HUES48 (cell line): Measurements from ENCODE around the gene SEMA3B.
"Not testable (repeated sequence)": the region's sequence is repeated elsewhere in the genome, so short reads cannot be mapped to it uniquely, and the experiment has no call there.

Experiments
- H3K27ac ChIP-seq: one replicate; pipeline ENCODE4 v1.7.0; 2013; ENCODE audit warnings: low read depth, low read length, inconsistent platforms
- H3K27me3 ChIP-seq: 2 replicates; pipeline ENCODE4 v1.6.1; 2013; ENCODE audit warnings: mild to moderate bottlenecking, low read length; ENCODE audit not compliant: control insufficient read depth, insufficient read depth
- H3K36me3 ChIP-seq: 2 replicates; pipeline ENCODE4 v1.6.1; 2013; ENCODE audit warnings: low read length; ENCODE audit not compliant: control insufficient read depth, insufficient read depth
- H3K4me1 ChIP-seq: 2 replicates; pipeline ENCODE4 v1.6.1; 2013; ENCODE audit warnings: mild to moderate bottlenecking, low read length; ENCODE audit not compliant: control insufficient read depth, insufficient read depth
- H3K4me3 ChIP-seq: 2 replicates; pipeline ENCODE4 v1.5.1; 2013; ENCODE audit warnings: mild to moderate bottlenecking, low read depth, low read length
- H3K9ac ChIP-seq: 2 replicates; pipeline ENCODE4 v1.6.1; 2013; ENCODE audit warnings: mild to moderate bottlenecking, low read depth, low read length, moderate library complexity
- H3K9me3 ChIP-seq: 2 replicates; pipeline ENCODE4 v1.6.1; 2013; ENCODE audit warnings: low read length; ENCODE audit not compliant: control insufficient read depth, insufficient read depth

The SEMA3B gene

GRCh38 chr3:50273689-50274065 is 4.7 kb downstream of the SEMA3B start:
- H3K27ac ChIP-seq, result no peak overlapping the region
- H3K27me3 ChIP-seq, result peaks cover 47% of the 10 kb centered on the region
- H3K9ac ChIP-seq, result no peak overlapping the region
- no peak overlapping the region for H3K4me3 ChIP-seq
- no peaks in the 10 kb centered on the region for H3K36me3 ChIP-seq
- H3K4me1 ChIP-seq, result peaks cover 13% of the 10 kb centered on the region; the same call in 1 of the 2 replicates
- H3K9me3 ChIP-seq, result no peaks in the 10 kb centered on the region

- no peak overlapping the region for H3K27ac ChIP-seq
- H3K9me3 ChIP-seq, result no peaks in the 10 kb centered on the region
- no peak overlapping the region for H3K9ac ChIP-seq
- H3K4me1 ChIP-seq, result peaks cover 5% of the 10 kb centered on the region; the same call in 1 of the 2 replicates
- H3K4me3 ChIP-seq, result peak overlapping the region; percentile 62; the same call in 1 of the 2 replicates
- peaks cover 47% of the 10 kb centered on the region for H3K27me3 ChIP-seq
- H3K36me3 ChIP-seq, result no peaks in the 10 kb centered on the region
These were observed 5.6 kb downstream of the SEMA3B start for GRCh38 chr3:50274371-50275104.

GRCh38 chr3:50275141-50275995 is 6.4 kb downstream of the SEMA3B start:
- no peak overlapping the region for H3K27ac ChIP-seq
- peak overlapping the region; percentile 62 for H3K4me3 ChIP-seq
- no peak overlapping the region for H3K9ac ChIP-seq
- H3K9me3 ChIP-seq, result no peaks in the 10 kb centered on the region
- no peaks in the 10 kb centered on the region for H3K36me3 ChIP-seq
- peaks cover 47% of the 10 kb centered on the region for H3K27me3 ChIP-seq
- peaks cover 4% of the 10 kb centered on the region; the same call in 1 of the 2 replicates for H3K4me1 ChIP-seq

GRCh38 chr3:50275996-50276761 is 7.2 kb downstream of the SEMA3B start:
- H3K4me1 ChIP-seq, result peaks cover 4% of the 10 kb centered on the region; the same call in 1 of the 2 replicates
- peak overlapping the region; percentile 62; the same call in 1 of the 2 replicates for H3K4me3 ChIP-seq
- no peaks in the 10 kb centered on the region for H3K36me3 ChIP-seq
- H3K27ac ChIP-seq, result no peak overlapping the region
- H3K9me3 ChIP-seq, result no peaks in the 10 kb centered on the region
- H3K27me3 ChIP-seq, result peaks cover 47% of the 10 kb centered on the region
- no peak overlapping the region for H3K9ac ChIP-seq

- H3K27ac ChIP-seq, result no peak overlapping the region
- H3K4me1 ChIP-seq, result peaks cover 4% of the 10 kb centered on the region; the same call in 1 of the 2 replicates
- peaks cover 47% of the 10 kb centered on the region for H3K27me3 ChIP-seq
- H3K36me3 ChIP-seq, result no peaks in the 10 kb centered on the region
- no peaks in the 10 kb centered on the region for H3K9me3 ChIP-seq
- H3K9ac ChIP-seq, result no peak overlapping the region
- no peak overlapping the region for H3K4me3 ChIP-seq
These were observed 7.8 kb downstream of the SEMA3B start for GRCh38 chr3:50276762-50277101.

GRCh38 chr3:50278123-50278879 is 9.4 kb downstream of the SEMA3B start:
- Histone ChIP-seq H3K9me3 (no peaks in the 10 kb centered on the region), H3K9ac (no peak overlapping the region), H3K27me3 (peaks cover 44% of the 10 kb centered on the region), H3K36me3 (no peaks in the 10 kb centered on the region), H3K4me1 (peaks cover 4% of the 10 kb centered on the region; the same call in 1 of the 2 replicates), H3K27ac (no peak overlapping the region), H3K4me3 (no peak overlapping the region)

GRCh38 chr3:50278880-50279224 is 9.9 kb downstream of the SEMA3B start, which contains the start of gene LSMEM2:
TSS of gene LSMEM2 (plus strand) at chr3:50279087. CDS start at chr3:50279114, 27 bp downstream.
- Histone ChIP-seq H3K36me3 (no peaks in the 10 kb centered on the region), H3K4me1 (peaks cover 4% of the 10 kb centered on the region; the same call in 1 of the 2 replicates), H3K27me3 (peaks cover 38% of the 10 kb centered on the region), H3K4me3 (no peak within 1 kb of the TSS), H3K9ac (no peak within 1 kb of the TSS), H3K27ac (no peak within 1 kb of the TSS), H3K9me3 (no peaks in the 10 kb centered on the region)

GRCh38 chr3:50279255-50280016 is 10.5 kb downstream of the SEMA3B start:
- Histone ChIP-seq H3K4me1 (peaks cover 4% of the 10 kb centered on the region; the same call in 1 of the 2 replicates), H3K27me3 (peaks cover 33% of the 10 kb centered on the region), H3K9me3 (no peaks in the 10 kb centered on the region), H3K4me3 (no peak overlapping the region), H3K27ac (no peak overlapping the region), H3K36me3 (no peaks in the 10 kb centered on the region), H3K9ac (no peak overlapping the region)

GRCh38 chr3:50284121-50284520 is 15.2 kb downstream of the SEMA3B start:
- not testable (repeated sequence) for H3K27me3 ChIP-seq, H3K4me3 ChIP-seq, H3K9ac ChIP-seq, H3K4me1 ChIP-seq, H3K27ac ChIP-seq, H3K9me3 ChIP-seq
- H3K36me3 ChIP-seq, result peaks cover 26% of the 10 kb centered on the region
